CD4-positive, alpha-beta T cell treated with Interleukin-6 at 100 ng/mL for 8 hours (primary cell): ENCODE data around the gene TRIM10.
"Not testable (repeated sequence)": the region's sequence is repeated elsewhere in the genome, so short reads cannot be mapped to it uniquely, and the experiment has no call there.

Source experiments
- DNase-seq: peaks from one replicate; pipeline ENCODE4 v3.0.0-alpha.2; 2020; ENCODE audit warnings: mixed read lengths, low spot score

The TRIM10 gene

DNA sequence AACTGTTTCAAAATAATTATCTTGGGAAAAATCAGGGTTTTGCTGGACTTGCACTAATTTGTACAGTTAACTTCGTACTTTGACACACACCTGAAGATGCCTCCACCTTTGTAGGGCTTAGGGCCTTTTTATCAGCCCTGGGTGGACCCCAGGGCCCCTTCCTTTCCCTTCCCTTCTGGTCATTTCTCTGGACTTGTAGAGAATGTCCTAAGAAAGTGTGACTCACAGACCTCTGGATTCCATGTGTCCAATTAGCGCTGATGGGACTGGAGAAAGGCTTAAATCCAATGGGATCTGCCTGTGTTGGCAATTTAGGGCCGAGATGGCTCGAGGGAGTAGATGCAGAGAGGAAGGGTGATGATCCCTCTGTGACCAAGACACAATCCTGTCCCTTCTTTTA is 11.7 kb upstream of the TRIM10 start:
- DNase-seq = no peak

- DNase-seq = no peak
Measured at GRCh38 chr6:30171677-30172471, 10.9 kb upstream of the TRIM10 start.

DNA sequence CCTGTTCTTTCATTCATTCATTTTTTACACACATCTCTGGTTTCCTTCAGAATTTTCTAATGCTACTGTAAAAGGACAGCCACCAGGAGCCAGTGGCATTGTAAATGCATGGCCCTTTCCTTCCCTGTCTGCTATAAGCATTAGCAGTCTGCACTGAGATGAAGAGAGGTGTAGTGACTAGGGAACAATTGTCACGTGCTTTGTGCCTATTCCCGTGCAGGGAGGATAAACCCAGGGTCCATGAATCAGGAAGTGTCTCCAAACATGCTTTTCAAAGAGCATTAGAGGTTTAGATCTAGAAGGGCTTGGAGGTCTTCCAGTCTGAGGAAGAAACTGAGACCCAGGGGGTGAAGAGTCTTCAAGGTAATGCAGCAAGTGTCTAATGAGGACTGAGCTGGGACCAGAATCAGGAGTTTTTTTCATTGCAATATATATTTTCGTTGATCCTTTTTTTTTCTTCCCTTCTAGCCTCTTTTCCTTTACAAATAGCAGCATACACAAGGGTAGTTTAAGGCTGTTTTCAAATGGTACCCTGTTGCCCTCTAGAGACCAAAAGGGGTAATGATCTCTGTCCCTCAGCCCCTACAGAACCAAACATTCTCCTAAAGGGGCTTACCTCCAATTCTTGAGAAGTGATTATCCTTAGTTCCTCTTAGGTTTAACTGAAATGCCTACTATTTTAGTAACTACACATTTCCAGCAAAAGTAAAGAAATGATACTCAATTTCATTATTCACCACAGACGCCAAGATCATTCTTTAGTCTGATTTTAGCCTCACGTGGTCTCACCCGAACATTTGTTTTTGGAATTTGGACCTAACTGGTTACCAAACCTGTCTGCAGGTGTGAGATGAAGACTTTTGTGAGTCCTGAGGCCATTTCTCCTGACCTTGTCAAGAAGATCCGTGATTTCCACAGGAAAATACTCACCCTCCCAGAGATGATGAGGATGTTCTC is 8.9 kb upstream of the TRIM10 start:
- peak; percentile 24 for DNase-seq

DNA sequence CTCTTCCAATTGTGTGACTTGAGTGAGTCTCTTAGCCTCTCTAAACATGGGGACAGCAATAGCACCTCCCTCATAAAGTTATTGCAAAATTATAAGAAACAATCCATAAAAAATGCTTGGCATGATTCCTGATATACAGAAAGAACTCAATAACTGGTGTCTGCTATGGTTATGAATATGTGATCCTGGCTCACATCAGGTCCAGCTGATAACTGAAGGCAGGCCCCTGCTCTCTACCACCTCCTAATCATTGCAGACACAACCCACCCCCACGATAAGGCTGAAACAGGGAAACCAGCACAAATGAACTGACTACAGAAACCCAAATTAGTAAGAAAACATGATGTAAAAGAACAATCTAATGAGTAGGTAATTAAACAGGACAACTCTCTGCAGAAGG is 7.7 kb upstream of the TRIM10 start:
- DNase-seq = no peak

- DNase-seq = no peak
Measured at GRCh38 chr6:30167101-30167500, 6.1 kb upstream of the TRIM10 start.

GRCh38 chr6:30165238-30165637 is 4.2 kb upstream of the TRIM10 start:
- not testable (repeated sequence) for DNase-seq

GRCh38 chr6:30164714-30165113 is 3.7 kb upstream of the TRIM10 start:
- DNase-seq = no peak

DNA sequence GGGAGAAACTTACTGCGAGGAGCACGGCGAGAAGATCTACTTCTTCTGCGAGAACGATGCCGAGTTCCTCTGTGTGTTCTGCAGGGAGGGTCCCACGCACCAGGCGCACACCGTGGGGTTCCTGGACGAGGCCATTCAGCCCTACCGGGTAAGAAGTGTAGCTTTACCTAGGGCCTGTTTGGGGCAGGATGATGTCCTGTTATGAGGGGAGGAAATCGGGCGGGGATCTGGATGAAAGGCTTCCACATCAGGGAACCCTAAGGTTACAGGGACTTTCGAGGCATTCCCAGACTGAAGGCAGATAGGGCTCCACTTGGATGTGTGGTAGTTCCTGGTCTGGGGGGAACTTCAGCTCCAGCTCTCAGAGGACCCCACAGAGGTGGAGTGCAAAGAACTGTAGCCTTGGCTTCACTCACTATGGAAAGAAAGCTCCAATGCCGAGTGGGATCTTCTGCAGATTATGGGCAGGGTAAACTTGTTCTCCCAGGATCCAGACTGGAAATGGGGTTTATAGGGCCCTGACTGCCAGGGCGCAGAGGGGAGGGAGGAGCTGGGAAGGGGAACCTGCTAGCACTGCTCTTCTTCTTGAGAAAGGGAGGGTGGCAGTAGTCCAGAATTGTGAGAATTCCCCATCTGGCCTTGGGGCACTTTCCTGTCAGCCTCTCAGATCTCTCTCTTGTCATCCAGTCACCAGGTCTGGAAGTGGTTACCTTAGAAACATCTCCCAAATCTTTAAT is 3.1 kb upstream of the TRIM10 start:
- no peak for DNase-seq

DNA sequence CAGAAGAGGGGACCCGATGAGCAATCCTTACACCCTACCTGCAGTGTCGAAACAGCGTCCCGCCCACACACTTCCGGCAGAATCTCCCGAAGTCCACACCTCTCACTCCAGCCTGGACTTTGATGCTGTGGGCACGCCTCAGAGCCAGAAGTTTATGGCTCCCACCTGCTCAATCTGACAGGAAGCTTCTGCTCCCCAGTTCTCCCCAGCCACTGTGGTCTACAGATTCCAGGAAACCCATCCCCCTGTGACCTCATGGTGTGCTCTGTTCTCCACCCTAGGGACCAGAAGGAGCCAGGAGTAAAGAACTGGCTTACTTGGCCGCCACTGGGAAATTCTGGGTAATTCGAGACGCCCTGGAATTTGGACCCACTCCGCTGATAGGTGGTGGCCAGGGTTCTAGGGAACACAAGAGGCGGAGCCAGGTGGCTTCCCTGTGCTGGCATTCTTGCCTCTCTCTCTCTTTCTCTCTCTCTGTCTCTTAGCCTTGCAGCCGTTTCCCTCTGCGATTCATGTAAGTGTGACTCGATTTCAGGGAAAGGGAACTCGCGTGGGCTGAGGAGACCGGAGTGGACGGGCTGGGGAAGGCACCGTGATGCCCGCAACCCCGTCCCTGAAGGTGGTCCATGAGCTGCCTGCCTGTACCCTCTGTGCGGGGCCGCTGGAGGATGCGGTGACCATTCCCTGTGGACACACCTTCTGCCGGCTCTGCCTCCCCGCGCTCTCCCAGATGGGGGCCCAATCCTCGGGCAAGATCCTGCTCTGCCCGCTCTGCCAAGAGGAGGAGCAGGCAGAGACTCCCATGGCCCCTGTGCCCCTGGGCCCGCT is 2.3 kb upstream of the TRIM10 start, which contains the start of gene TRIM15:
TSS of gene TRIM15 (plus strand) at position 457 of the 828 bp plus-strand sequence. CDS start at position 596, 139 bp downstream.
- DNase-seq = no peak

DNA sequence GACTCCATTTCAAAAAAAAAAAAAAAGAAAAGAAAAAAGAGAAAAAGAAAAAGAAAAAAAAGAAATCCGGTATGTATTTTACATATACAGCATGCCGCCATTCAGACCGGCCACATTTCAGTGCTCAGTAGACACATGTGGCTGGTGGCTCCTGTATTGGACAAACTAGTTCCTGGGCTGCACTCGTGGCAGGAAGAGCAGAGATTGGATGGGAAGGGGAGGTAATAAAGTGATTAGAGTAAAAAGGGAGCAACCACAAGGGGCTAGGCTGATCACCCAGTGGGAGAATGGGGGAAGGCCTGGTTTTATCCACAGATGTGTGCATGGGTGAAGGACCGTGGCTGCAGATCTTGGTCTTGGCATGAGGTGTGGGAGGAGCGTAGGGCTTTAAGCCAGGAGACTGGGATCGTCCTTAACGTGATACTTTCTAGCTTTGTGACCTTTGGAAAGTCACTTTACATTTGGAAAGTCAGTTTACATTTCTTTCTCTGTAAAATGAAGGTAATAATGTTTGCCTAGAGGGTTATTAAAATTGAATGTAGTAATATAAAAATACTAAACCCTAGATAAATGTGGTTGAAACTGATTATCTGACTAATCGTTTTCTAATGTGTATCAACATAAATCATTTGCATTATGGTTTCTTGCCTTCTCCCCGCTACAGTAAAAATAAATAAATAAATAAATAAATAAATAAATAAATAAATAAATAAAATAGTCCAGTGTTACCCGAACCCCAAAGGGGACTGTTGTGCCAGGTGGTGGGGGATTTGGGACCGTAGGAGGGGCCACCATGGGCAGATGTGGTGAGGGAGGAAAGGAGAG is 1.5 kb upstream of the TRIM10 start:
- DNase-seq = no peak

- no peak for DNase-seq
Measured at GRCh38 chr6:30160008-30160784, 815 bp downstream of the TRIM10 start.

DNA sequence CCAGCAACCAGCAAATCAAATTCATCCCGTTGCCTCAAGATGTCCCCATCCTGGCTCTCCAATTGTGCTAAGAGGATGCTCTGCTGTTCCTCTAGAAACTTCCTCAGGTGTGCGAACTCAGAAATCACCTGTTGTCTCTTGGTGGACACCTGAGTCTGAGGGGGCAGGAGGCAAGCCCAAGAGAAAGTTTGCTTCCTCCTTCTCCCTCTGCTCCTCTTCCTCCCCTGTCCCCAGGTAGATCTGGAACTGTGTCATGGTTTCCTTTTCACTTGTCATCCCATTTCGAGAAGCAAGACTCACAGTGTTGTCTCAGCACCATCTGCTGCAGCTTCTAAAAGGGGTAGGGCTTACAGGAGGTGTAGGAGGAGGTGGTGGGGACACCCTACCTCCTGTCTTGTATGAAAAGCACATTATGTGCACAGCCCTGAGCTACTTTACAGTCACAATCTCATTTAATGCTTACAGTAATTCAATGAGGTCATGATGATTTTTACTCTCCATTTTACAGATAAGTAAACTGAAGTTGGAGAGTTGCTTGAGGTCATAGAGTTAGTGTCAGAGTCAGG is 2.5 kb downstream of the TRIM10 start:
- DNase-seq = no peak

DNA sequence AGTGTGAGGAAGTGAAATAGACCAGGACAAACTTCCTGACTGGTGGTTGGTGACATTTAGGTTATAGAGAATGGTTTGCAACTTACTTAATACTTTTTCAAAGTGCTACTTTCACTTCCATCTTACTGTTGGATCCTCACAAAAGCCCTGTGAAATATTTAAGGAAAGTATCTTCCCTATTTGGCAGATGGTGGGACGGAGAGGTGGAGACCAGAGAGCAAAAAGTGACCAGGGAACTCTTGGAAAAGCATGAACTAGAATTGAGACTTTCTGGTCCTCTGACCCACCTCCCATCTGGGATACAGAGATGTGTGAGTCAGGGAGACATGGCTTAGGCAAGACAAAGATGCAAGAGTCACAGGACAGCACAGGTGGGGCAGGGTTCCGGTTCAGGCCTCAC is 3.0 kb downstream of the TRIM10 start:
- DNase-seq = no peak

DNA sequence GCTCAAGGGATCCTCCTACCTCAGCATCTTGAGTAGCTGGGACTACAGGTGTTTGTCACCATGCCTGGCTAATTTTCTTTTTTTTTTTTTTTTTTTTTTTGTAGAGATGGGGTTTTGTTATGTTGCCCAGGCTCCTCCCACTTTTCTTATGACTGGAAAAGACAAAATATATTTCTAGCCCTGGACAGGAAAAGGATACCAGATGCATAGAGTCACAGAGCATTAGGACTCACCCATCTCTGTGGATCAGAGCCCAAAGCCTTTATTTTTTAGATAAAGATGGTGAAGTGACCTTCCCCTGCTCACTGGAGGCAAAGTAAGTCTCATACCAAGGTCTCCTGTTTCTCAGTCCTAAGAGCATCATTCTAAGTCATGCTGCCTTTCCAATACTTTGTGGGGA is 3.4 kb downstream of the TRIM10 start:
- no peak for DNase-seq

DNA sequence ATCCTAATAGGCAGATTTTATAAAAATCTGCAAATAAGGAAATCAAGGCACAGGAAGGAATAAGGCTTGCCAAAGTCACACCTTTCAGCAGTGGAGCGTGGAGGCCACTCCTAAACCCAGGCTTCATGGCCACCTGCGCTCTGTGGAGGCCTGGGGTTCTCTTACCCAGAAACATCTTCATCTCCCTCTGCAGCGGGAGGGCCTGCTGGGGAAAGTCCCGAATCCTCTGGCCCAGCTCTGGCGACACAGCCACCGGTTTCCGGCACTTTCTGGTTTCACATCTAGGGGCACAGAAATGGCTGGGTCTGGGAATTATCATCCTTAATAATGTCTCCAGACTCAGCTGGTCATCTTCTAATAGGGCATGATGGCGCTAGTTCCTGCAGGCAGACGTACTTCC is 4.2 kb downstream of the TRIM10 start:
- DNase-seq = no peak

DNA sequence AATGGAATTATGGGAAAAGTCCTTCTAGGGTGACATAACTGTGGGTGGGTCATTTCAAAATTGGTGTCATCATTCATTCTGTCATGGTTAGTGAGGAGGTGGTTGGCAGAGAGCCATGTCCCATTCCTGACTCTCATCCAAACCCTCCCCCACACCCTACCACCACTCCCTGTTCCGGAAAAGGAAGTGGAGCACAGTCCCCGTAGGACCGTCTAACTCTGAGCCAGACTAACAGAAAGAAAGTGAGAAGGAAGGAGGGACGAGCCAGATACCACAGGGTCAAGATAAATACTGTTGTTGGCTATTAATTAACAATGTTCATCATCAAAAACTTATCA is 4.8 kb downstream of the TRIM10 start:
- no peak for DNase-seq

DNA sequence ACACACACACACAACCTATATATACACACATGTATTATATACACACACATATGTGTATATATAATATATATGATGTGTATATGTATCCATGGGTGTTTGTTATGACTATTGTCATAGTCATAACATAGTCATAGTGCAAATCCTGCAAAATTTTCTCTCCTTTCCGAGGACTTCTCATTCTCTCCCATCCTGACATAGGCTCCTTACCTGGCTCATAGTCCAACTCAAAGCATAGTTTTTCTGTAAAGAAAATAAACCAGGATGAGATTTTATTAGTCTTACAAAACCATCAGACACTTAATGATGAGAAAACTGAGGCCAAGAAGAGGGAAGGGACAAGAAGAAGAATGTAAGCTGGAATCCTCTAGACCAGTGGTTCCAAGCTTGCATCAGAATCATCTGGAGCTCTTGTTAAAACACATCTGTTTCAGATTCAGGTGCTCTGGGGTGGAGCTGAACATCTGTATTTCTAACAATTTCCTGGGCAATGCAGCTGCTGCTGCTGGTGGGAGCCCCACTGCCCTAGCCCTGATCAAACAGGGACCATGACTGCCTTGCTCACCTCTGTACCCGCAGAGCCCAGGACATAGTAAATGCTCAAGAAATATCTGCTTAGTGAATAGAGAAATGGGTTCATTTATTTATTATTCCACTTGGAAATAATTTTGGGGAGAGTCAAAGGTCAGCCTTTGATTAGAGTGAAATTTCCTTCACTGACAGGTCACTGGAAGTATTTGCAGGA is 5.3 kb downstream of the TRIM10 start:
- DNase-seq = no peak

- no peak for DNase-seq
Measured at GRCh38 chr6:30154709-30155519, 6.1 kb downstream of the TRIM10 start.
